GM21619 (cell line): ENCODE results near the gene QPCTL.
A peak's percentile ranks its signal among the peaks of the same experiment; 100 is the strongest.
"Not testable (repeated sequence)": the region's sequence is repeated elsewhere in the genome, so short reads cannot be mapped to it uniquely, and the experiment has no call there.

Source experiments
- ATAC-seq: cut with Tn5 transposase; IDR thresholded peaks from one replicate; pipeline ENCODE4 v1.9.1; 2021; ENCODE audit not compliant: unreplicated experiment

Gene QPCTL

GRCh38 chr19:45716359-45717130 is 24.1 kb downstream of the QPCTL start:
- ATAC-seq, result no peak

- peak; percentile 91 for ATAC-seq
Measured at GRCh38 chr19:45717131-45717982, 24.9 kb downstream of the QPCTL start.

DNA sequence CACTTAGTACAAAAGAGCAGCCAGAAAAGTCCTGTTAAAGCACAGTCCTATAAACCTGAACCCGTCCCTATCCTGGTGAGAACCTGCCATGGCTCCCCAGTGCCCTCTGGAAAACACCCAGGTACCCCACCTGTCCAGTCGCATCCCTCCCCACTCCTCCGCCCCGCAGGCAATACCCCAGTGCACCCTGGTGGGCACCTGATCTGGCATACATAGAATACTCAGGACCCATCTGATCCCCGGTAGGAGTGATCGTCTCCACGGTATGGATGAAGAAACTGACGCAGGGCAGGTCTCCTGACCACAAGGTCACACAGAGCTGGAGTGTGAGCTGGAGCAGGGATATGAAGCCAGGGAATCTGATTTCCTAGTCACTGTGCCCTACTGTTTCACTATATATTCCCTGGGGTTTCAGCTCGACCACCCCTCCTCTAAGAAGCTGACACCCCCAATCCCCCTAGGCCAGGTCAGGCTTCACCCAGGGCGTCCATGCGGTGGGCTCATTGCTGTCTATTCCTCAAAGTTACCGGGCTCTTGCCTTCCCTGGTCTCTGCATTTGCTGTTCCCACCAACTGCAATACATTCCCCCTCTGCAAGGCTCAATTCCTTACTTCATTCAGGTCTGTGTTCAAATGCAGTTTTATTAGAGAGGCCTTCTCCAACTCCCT is 25.7 kb downstream of the QPCTL start:
- ATAC-seq, result no peak

- not testable (repeated sequence) for ATAC-seq
Measured at GRCh38 chr19:45720065-45720464, 27.6 kb downstream of the QPCTL start.

DNA sequence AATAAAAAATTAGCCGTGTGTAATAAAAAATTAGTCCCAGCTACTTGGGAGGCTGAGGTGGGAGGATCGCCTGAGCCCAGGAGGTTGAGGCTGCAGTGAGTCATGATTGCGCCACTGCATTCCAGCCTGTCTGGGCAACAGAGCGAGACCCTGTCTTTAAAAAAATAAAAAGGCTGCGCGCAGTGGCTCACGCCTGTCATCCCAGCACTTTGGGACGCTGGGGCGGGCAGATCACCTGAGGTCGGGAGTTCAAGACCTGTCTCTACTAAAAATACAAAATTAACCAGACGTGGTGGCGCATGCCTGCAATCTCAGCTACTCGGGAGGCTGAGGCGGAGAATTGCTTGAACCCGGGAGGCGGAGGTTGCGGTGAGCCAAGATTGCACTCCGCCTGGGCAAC is 36.2 kb downstream of the QPCTL start:
- ATAC-seq, result not testable (repeated sequence)

DNA sequence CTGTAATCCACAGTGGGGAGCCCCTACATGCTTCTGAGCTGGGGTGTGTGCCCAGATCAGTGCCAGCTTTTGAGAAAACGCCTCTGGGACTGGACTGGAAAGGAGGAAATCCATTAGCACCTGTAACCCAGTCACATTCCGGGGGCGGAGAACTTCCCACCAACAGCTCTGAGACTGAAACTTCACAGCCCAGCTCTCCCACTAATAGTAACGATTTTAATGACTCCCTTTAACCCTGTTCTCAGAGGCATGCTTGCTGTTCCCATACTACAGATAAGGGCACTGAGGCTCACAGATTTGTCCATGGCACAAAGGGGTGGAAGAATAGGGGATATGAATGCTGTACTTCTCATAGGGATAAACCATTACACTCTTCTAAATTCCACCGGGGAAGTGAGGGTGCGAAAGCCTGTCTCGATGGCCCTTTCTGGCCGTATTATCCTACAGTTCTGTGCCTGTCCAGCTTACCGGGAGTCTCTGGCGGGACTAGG is 37.4 kb downstream of the QPCTL start:
- ATAC-seq, result no peak

- peak; percentile 94 for ATAC-seq
Measured at GRCh38 chr19:45730368-45731288, 38.2 kb downstream of the QPCTL start, which contains the start of gene FBXO46. Gene FBXO46, minus strand, starts transcription at chr19:45730896. Its CDS starts 17,401 bp downstream, at chr19:45713495.

- no peak for ATAC-seq
Measured at GRCh38 chr19:45733160-45733810, 40.8 kb downstream of the QPCTL start, which contains the start of gene MEIOSIN. Gene MEIOSIN, plus strand, starts transcription at chr19:45733439. Its CDS starts 1,938 bp downstream, at chr19:45735377.

DNA sequence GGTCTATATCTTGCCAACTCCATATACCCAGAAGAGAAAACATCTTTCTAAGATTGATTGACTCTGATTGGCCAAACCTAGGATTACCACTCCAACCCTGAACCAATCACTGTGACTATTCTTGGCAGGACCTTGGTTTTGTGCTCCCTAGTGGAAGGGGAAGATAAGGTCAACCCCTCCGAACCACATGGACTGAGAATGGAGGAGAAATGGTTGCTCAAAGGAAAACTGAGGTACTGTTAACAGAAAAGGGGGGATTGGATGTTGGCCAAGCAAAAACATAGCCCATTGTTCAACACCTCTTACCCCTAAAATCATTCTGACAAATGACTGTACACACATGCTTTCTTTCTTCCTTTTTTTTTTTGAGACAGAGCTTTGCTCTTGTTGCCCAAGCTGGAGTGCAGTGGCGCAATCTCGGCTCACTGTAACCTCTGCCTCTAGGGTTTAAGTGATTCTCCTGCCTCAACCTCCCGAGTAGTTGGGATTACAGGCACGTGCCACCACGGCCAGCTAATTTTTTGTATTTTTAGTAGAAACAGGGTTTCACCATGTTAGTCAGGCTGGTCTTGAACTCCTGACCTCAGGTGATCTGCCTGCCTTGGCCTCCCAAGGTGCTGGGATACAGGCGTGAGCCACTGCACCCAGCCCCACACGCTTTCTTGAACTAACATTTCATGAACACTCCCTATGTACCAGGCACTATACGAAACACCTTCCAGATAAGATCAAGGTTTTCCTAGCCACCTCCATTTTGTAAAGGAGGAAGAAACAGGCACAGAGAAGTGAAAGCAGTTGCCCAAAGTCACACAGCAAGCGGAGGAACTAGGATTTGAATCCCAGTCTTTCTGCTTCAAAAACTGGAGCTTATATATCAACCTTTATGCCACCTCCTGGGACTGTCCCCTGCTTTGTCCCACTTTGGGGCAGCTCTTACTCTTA is 47.3 kb downstream of the QPCTL start:
- ATAC-seq, result no peak

DNA sequence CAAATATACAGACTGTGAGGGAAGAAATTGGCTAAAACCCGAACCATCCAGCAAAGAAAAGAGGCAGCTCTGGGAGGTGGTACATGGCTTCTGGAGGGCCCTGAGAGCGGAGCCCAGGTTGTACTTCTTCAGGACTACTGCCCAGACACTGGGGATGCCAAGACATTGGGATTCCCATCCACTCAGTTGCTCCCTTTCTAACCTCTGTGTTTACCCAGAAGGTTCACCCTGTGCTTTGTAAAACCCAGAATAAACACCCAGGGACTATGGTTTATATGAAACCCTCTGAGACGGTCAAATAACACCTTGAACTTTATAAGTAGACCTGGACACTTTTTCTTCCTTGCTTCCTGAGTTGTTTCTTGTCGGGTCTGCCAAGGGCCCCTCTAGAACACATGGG is 50.5 kb downstream of the QPCTL start:
- no peak for ATAC-seq

GRCh38 chr19:45745606-45746005 is 53.1 kb downstream of the QPCTL start:
- ATAC-seq, result no peak

DNA sequence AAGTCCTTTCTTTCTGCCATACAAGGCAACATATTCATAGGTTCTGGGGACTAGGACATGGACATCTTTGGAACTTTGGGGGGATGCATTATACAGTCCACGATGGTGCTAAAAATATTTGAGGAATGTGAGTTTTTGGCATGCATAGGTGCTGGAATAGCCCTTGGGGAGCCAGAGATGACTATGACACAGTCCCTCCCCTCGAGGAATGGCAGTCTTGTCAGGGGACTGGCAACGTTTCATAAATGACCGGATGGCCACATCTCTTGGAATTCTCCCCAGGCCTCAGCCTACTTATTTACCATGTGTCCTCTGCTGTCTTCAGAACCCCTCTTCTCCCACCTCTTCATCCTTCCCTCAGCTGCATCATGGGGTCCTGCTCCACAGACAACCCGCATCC is 54.4 kb downstream of the QPCTL start:
- no peak for ATAC-seq

GRCh38 chr19:45747513-45747912 is 55.0 kb downstream of the QPCTL start:
- no peak for ATAC-seq

DNA sequence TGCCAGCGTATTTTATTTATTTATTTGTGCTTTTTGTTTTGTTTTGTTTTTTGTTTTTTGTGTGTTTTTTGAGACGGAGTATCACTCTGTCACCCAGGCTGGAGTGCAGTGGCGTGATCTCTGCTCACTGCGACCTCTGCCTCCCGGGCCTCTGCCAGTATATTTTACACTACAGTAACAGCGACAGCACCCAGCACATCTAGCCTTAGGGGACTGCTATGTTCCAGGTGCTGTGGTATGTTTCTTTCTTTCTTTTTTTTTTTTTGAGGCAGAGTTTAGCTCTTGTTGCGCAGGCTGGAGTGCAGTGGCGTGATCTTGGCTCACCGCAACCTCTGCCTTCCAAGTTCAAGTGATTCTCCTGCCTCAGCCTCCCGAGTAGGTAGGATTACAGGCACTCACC is 59.0 kb downstream of the QPCTL start:
- not testable (repeated sequence) for ATAC-seq

DNA sequence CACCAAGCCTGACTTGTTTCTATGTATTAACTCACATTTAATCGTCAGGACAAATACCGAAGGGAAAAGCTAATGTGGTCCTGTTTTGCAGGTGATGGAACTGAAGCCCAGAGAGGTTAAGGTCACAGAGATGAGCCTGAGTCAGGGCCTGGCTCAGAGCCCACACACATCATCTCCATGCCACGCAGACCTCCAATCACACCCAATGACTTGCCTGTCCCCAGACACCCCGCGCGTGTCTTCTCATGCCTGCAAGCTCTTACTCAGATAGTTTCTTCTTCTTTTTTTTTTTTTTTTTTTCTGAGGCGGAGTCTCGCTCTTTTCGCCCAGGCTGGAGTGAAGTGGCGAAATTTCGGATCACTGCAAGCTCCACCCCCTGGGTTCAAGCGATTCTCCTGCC is 60.2 kb downstream of the QPCTL start:
- ATAC-seq, result no peak

GRCh38 chr19:45753548-45753947 is 61.1 kb downstream of the QPCTL start:
- ATAC-seq, result no peak
